Jurkat, Clone E6-1 (cell line): ENCODE results near the gene METRNL. TPM values are rescaled to one million over a fixed set of nuclear protein-coding genes. Genes with fewer than 3 reads are reported as not detected.
"Not testable (repeated sequence)": the region's sequence is repeated elsewhere in the genome, so short reads cannot be mapped to it uniquely, and the experiment has no call there.

Experiments
- DNase-seq: peaks from one replicate; pipeline ENCODE4 v3.0.0-alpha.2; 2011; ENCODE audit warnings: low read depth, low spot score
- H3K4me3 ChIP-seq: 2 replicates; pipeline ENCODE4 v1.5.1; 2011; ENCODE audit warnings: mild to moderate bottlenecking, low read length, control low read depth, moderate library complexity
- polyA plus RNA-seq: library from polyadenylated mRNA; unstranded; fragments of >200 nt; gene quantifications from one replicate; pipeline ENCODE4 v1.2.1, GENCODE V29; 2012; ENCODE audit warnings: missing spikeins; ENCODE audit not compliant: insufficient read length, insufficient read depth

The METRNL gene, protein sequence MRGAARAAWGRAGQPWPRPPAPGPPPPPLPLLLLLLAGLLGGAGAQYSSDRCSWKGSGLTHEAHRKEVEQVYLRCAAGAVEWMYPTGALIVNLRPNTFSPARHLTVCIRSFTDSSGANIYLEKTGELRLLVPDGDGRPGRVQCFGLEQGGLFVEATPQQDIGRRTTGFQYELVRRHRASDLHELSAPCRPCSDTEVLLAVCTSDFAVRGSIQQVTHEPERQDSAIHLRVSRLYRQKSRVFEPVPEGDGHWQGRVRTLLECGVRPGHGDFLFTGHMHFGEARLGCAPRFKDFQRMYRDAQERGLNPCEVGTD
- 1.3 TPM for polyA plus RNA-seq

DNA sequence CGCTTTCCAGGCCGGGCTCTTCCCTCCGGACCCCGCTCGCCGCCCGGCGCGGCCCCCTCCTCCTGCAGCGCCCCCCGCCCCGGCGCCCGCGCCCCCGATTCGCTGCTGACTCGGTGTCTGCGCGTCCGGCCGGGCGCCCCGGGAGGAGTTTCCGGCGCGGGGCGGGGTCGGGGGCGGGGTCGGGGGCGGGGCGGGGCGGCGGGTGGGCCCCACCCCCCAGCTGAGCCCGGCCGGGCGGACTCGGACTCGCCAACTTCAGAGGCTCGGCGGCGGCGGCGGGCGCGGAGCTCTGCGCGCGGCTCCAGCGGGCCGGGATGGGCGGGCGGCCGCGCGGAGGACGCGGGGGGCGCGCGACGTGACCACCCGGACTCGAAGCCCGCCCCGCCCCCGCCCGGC is at the start of gene METRNL:
Gene METRNL, plus strand, starts transcription at position 258 of the 396 bp plus-strand sequence. CDS start 207 bp downstream, outside the sequence.
- no peak for DNase-seq
- peak within 1 kb of the TSS; percentile 32 for H3K4me3 ChIP-seq

DNA sequence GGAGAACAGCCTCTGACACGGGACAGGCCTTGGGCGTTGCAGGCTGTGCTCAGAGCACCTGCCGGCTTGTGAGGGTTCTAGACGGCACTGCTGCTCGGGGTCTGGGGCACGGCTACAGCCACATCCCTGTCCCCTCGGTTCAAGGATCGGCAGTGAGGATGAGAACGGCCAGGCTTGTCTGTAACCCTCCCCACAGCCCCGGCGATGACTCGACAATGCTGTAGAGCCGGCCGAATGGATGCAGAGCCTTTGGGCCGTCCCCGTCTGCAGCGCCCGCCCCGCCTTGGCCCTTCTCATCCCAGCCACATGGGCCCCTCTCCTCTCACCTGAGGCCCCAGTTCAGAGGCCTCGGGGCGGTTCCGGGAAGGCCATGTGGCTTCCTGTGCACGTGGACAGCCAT is 49.0 kb upstream of the METRNL start:
- DNase-seq = no peak
- H3K4me3 ChIP-seq = no peak overlapping the region

DNA sequence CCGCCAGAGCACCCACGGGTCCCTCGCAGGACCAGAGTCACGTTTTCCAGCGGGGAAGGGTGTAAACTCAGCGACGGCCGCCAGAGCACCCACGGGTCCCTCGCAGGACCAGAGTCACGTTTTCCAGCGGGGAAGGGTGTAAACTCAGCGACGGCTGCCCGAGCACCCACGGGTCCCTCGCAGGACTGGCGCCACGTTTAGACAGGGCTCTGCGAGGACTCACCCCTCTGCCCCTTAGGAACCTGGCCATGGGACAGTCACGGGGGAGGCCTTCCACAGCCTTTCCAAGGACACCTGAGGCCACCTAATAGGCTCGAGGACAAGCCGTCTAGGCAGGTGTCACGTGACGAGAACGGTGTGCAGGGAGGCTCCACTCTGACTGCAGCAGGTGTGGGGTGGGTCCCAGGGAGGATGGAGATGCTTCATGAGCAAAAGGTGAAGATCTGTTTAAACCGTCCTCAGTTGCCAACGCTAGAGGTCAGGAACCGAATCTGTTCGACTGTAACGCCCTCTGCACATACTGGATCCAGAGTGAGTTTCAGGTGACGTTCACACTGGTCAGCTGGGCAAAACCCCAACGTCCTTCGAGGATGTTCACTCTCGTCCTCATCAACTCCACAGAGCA is 48.0 kb upstream of the METRNL start:
- no peak for DNase-seq
- no peak overlapping the region for H3K4me3 ChIP-seq

DNA sequence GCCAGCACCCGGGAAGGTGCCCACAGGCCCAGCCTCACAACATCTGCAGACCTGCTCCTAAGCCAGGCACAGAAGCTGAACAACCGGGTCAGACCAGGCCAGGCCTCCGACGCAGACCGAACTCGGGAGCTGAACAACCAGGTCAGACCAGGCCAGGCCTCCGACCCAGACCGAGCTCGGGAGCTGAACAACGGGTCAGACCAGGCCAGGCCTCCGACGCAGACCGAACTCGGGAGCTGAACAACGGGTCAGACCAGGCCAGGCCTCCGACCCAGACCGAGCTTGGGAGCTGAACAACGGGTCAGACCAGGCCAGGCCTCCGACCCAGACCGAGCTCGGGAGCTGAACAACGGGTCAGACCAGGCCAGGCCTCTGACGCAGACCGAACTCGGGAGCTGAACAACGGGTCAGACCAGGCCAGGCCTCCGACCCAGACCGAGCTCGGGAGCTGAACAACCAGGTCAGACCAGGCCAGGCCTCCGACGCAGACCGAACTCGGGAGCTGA is 47.4 kb upstream of the METRNL start:
- not testable (repeated sequence) for DNase-seq, H3K4me3 ChIP-seq

DNA sequence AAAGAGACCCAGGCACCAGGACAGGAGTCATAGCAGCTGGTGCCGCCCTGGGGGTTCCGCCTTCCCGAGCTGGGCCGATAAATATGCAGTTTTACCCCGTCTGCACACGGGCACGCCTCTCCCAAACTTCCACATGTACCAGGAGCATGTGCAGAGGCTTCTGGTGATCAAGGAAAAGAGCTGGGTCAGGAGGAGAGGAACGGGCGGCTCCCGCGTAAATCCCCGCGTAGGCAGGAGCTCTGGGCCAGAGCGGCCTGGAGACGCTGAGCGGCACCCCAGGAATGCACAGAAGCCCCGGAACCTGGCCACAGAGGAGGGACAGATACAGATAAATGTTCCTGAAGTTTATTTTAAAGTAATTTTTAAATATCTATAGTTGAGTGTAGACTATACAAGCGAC is 46.6 kb upstream of the METRNL start:
- H3K4me3 ChIP-seq = no peak overlapping the region
- DNase-seq = no peak

DNA sequence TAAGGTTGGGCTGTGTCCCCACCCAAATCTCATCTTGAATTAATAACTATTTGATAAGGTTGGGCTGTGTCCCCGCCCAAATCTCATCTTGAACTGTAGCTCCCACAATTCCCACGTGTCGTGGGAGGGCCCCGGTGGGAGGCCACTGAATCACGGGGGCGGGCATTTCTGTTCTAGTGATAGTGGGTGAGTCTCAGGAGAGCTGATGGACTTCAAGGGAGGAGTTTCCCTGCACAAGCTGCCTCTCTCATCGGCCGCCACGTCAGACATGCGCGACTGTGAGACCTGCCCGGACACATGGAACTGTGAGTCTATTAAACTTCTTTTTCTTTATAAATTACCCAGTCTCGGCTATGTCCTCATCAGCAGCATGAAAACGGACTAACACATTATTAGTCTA is 44.9 kb upstream of the METRNL start:
- H3K4me3 ChIP-seq = no peak overlapping the region
- no peak for DNase-seq

DNA sequence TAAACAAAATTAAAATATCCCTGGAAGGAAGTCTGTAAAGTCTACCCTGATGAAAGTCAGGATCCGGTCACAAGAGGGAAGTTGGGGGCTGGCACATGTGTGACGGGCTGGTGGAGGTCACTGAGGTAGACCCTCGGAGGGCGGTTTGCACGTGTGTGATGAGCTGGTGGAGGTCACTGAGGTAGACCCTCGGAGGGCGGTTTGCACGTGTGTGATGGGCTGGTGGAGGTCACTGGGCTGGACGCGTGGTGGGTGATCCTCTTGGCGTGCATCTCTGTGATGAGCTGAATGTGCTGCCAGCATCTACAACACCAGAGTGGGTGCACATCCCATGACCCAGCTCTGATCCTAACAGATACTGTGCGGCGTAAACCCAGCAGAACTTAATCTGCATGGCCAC is 43.7 kb upstream of the METRNL start:
- no peak for DNase-seq
- no peak overlapping the region for H3K4me3 ChIP-seq

DNA sequence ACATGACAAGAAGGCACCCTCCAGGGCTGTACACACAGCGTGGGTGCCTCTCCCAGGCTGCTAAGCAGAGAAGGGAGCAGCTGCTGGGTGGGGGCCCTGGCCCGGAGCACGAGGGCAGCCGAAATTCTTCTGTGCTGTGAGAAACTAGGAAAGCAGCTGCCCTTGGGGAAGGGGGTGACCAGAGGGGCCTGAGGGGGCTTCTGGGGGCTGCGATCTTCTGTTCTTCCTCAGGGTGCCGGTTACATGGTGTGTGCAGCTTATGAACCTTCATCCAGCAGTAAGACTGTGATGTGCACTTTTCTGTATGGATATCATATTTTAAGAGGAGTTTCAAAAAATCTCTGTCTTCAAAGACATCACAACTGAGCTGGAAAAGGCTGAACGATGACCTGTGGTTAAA is 43.2 kb upstream of the METRNL start:
- no peak for DNase-seq
- H3K4me3 ChIP-seq = no peak overlapping the region

DNA sequence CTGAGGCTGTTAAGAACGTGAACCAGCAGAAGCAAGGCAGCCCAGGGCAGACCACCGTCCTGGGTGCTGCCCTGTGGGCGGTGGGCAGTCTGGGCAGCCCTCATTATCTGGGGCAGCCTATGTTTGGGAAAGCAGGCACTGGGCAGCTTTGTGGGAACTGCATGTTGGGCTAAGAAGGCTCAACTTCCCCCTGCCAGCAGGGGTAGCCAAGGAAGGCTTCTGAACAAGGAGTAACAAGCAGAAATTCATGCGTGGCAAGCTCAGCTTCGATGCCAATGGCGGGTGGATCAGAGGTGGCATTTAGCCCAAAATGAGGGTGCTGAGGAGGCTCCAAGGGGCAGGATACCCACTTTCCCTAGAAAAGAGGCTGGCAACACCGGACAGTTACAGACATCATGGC is 42.7 kb upstream of the METRNL start:
- DNase-seq = no peak
- no peak overlapping the region for H3K4me3 ChIP-seq

DNA sequence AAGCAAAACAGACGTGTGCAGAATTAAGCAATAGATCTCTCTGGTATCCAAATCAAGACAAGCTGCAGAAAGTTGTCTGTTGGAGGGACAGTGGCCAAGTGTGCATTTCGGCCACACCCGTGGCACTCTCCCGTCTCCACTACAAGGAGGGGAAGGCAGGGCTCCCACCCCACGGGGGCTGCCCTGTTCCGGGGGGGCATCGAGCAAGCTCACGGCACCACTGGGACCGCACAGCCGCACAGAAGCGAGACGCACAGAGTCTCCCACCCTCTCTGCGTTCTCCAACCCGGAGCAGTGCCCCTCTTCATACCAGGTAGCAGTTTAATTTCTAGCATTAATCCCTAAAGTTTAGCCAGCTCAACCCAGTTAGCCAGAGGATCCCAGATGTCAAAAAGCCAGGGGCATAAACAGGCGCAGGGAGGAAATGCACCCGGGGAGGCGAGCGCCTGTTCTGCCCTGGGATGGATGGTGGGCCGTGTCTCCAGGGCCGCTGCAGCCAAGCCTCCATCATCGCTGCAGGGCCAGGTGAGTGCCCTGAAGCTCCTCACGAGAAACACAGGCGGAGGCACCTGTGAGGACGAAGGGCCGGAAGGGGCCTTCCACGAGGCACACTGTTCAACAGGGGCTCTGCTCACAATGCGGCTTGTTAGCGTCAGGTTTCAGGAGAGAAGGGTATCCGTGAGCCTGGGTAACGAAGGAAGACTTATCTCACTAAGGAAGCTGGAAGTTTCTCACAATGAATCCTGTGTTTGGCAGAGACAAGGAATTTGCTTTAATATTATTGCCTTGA is 42.1 kb upstream of the METRNL start:
- DNase-seq = no peak
- no peak overlapping the region for H3K4me3 ChIP-seq

DNA sequence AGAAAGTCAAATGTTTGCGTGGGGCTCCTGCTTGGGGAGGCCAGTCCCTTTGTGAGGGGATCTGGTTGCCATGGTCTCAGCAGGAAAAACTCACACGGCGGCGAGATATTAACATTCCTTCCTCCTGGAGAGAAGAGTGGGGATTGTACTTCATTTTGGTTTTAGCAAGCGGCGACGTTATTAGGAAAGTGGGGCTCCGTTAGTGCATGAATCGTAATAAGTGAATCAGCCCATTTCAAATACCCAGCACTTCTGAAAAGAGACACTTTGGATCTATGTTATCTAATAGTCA is 41.6 kb upstream of the METRNL start:
- DNase-seq = no peak
- no peak overlapping the region for H3K4me3 ChIP-seq

DNA sequence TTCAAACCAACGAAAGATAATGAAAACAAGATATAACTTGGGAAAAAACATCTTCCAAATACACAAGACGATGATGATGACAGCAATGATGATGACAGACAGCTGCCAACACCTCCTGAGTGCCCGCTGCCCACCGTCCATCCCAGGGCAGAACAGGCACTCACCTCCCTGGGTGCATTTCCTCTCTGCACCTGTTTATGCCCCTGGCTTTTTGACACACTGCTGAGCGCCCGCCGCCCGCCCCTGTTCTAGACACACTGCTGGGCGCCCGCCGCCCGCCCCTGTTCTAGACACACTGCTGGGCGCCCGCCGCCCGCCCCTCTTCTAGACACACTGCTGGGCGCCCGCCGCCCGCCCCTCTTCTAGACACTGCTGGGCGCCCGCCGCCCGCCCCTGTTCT is 40.4 kb upstream of the METRNL start:
- H3K4me3 ChIP-seq = not testable (repeated sequence)

DNA sequence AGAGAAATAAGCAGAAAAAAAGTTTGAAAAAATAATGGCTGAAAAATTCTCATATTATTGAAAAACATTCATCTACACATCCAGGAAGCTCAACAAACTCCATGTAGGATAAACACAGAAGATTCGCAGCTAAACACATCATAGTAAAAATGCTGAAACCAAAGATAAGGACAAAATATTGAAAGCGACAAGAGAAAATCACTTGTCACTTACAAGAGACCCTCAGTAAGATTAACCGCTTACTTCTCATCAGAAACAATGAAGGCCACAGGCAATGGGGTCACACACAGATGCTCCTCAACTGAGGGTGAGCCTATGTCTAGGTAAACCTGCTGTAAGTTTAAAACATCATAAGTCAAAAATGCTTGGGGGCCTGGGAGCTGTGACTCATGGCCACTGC is 38.1 kb upstream of the METRNL start:
- H3K4me3 ChIP-seq = no peak overlapping the region
- no peak for DNase-seq

More for the DNA sequence above, 40.4 kb upstream of the METRNL start:
- DNase-seq = not testable (repeated sequence)

DNA sequence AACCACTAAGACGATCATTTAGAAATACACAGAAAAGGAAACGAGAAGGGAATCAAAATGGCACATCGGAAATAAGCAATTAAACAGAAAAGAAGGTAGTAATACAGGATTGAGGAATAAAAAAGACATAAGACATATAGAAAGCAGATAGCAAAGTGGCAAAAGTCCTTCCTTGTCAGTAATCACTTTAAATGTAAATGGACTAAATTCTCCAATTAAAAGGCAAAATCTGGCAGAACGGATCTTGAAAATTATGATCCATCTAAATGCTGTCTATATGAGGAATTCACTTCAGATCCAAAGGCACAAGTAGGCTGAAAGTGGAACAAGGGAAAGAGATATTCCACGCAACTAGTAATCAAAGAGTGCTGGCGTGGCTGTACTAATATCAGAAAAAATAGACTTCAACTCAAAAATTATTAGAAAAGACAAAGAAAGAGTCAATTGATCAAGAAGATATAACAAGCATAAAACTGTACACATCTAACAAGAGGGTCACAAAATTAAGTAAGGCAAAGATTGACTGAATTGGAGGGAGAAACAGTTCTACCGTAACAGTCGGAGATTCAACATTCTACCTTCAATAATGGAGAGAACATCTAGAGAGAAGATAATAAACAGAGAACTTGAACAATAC is 36.8 kb upstream of the METRNL start:
- DNase-seq = no peak
- no peak overlapping the region for H3K4me3 ChIP-seq

DNA sequence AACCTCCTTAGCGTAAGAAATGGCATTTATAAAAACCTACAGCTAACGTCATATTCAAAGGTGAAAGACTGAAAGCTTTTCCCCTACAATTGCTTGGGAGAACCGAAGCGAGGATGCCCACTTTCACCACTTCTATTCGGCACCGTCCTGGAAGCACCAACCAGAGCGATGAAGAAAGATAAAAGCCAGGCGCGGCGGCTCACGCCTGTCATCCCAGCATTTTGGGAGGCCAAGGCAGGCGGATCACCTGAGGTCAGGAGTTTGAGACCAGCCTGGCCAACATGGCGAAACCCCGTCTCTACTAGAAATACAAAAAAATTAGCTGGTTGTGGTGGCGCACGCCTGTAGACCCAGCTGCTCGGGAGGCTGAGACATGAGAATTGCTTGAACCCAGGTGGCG is 34.9 kb upstream of the METRNL start:
- H3K4me3 ChIP-seq = not testable (repeated sequence)

DNA sequence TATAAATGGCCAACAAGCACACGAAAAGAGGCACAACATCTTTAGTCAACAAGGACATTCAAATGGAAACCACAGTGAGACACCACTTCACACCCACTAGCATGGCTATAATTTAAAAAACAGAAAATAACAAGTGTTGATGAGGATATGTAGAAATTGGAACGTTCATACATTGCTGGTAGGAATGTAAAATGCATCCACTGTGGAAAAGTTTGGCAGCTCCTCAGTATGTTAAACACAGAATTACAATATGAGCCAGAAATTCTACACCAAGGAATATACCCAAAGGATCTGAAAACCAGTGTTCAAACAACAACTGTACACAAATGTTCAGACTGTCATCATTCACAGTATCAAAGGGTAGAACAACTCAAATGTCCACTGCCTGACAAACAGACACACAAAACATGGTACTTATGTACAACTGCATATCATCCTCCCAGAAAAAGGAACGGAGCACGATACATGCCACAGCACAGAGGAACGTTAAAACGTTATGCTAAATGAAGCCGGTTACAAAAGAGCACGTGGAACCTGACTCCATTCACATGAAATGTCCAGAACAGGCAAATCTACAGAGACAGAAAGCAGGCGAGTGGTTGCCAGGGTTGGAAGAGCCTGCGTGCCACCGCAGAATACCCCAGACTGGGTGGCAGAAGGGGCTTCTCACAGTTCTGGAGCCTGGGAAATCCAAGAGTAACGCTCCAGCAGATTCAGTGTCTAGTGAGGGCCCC is 32.8 kb upstream of the METRNL start:
- DNase-seq = no peak
- no peak overlapping the region for H3K4me3 ChIP-seq

More for the DNA sequence above, 34.9 kb upstream of the METRNL start:
- DNase-seq = not testable (repeated sequence)

DNA sequence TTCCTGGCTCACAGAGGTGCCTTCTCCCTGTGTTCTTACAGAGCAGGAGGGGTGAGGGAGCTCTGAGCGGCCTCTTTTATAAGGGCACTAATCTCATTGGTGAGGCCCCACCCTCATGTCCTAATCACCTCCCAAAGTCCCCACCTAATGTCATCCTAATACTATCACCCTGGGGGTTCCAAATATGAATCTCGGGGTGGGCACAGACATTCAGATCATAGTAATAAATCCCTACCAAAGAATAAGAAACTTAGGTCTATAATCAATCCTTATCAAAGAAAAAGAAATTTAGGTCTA is 32.3 kb upstream of the METRNL start:
- DNase-seq = no peak
- H3K4me3 ChIP-seq = no peak overlapping the region

DNA sequence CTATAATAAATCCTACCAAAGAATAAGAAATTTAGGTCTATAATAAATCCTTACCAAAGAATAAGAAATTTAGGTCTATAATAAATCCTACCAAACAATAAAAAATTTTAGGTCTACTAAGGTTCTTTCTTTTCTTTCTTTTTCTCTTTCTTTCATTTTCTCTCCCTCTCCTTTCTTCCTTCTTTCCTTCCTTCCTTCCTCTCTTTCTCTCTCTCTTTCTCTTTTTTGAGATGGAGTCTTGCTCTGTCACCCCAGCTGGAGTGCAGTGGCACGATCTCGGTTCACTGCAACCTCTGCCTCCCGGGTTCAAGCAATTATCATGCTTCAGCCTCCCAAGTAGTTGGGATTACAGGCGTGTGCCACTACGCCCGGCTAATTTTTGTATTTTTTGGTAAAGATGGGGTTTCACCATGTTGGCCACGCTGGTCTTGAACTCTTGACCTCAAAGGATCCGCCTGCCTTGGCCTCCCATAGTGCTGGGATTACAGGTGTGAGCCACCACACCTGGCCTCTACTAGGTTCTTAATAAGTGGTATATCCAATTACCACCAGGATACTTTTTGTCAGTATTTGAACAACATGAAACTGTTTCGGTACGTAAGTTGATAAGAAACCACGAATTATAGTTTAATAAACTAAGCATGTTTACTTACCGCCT is 31.5 kb upstream of the METRNL start:
- H3K4me3 ChIP-seq = peak overlapping the region; percentile 51
- DNase-seq = not testable (repeated sequence)
